Panc1 (cell line): Measurements from ENCODE around the gene EIF4G3. TPM values are rescaled to one million over a fixed set of nuclear protein-coding genes. Genes with fewer than 3 reads are reported as not detected.

ENCODE experiments used
- ATAC-seq: fragments of 200-7000 bp; cut with Tn5 transposase; 2 replicates; pipeline ENCODE4 v1.9.1; 2020; ENCODE audit warnings: mild to moderate bottlenecking, moderate library complexity
- BruUV-seq: library from RNA; stranded (reverse); fragments of 400-500 nt; replicated peaks from 2 replicates; lab custom pipeline; 2021; lab: Mats Ljungman, UMichigan
- CTCF ChIA-PET: fragments of 300-600 bp; sonication (Branson Sonifier 250); formaldehyde crosslinking; loops from one replicate; lab custom pipeline; 2022; ENCODE audit warnings: antibody characterized with exemption; lab: Charles Lee
- POLR2A ChIA-PET: fragments of 300-600 bp; sonication (Branson Sonifier 250); formaldehyde crosslinking; loops from one replicate; lab custom pipeline; 2022; ENCODE audit warnings: antibody characterized with exemption; lab: Charles Lee
- DNase-seq: peaks from one replicate; pipeline ENCODE4 v3.0.0-alpha.2; 2010; ENCODE audit warnings: low read depth, low spot score
- H3K27ac ChIP-seq: 2 replicates; pipeline ENCODE4 v1.5.1; 2011; ENCODE audit warnings: mild to moderate bottlenecking, low read length, inconsistent platforms
- H3K27me3 ChIP-seq: fragments of 200-500 bp; sonication (Bioruptor generic); 2 replicates; pipeline ENCODE4 v1.6.0; 2014; ENCODE audit warnings: low read length, inconsistent platforms; ENCODE audit not compliant: control insufficient read depth, insufficient read depth
- H3K36me3 ChIP-seq: fragments of 200-500 bp; sonication (Bioruptor generic); 2 replicates; pipeline ENCODE4 v1.5.1; 2014; ENCODE audit warnings: inconsistent platforms, mild to moderate bottlenecking, low read length, moderate library complexity; ENCODE audit not compliant: control insufficient read depth, insufficient read depth
- H3K4me1 ChIP-seq: 2 replicates; pipeline ENCODE4 v1.5.1; 2011; ENCODE audit warnings: inconsistent platforms, mild to moderate bottlenecking, low read length, moderate library complexity; ENCODE audit not compliant: control insufficient read depth, insufficient read depth
- H3K4me3 ChIP-seq, 2 experiments: 2 replicates each; pipeline ENCODE4 v1.5.1; 2011 to 2012; ENCODE audit warnings: low read depth in 2 of 2, low read length in 2 of 2, mild to moderate bottlenecking in 2 of 2, inconsistent platforms in 1 of 2, moderate library complexity in 1 of 2
- H3K9me3 ChIP-seq: fragments of 200-500 bp; sonication (Bioruptor generic); 2 replicates; pipeline ENCODE4 v1.5.1; 2014; ENCODE audit warnings: low read depth, mild to moderate bottlenecking, inconsistent platforms, low read length, moderate library complexity; ENCODE audit not compliant: control insufficient read depth, insufficient read depth
- CTCF ChIP-seq: fragments of 450-650 bp; IDR thresholded peaks from 2 replicates; pipeline ENCODE4 v1.5.1; 2017; ENCODE audit warnings: mild to moderate bottlenecking
- POLR2AphosphoS5 ChIP-seq: IDR thresholded peaks from 2 replicates; pipeline ENCODE4 v1.6.1; 2012; ENCODE audit warnings: mild to moderate bottlenecking, low read depth, low read length, moderate library complexity
- SIN3A ChIP-seq: IDR thresholded peaks from 2 replicates; pipeline ENCODE4 v1.6.1; 2012; ENCODE audit warnings: low read depth, mild to moderate bottlenecking, low read length, moderate library complexity, borderline replicate concordance; ENCODE audit not compliant: insufficient read depth
- TCF7L2 ChIP-seq: IDR thresholded peaks from 2 replicates; pipeline ENCODE4 v1.6.1; 2011; ENCODE audit warnings: mild to moderate bottlenecking, low read depth, low read length, inconsistent platforms
- in situ Hi-C: cut with HindIII; loops from 2 replicates; pipeline ENCODE4 v1.10.0; 2016; ENCODE audit warnings: low sequenced_read_pairs, low pct_unique_long_range_greater_than_20kb
- intact Hi-C: fragments of 100-400 bp; cut with micrococcal nuclease; formaldehyde crosslinking; loops from one replicate; pipeline ENCODE4 v1.10.0; 2022; ENCODE audit not compliant: unreplicated experiment
- total RNA-seq: library from RNA; stranded (reverse); gene quantifications from one replicate; pipeline ENCODE4 v1.2.1, GENCODE V29; 2021; ENCODE audit not compliant: unreplicated experiment
- TF ChIP-seq, protein P1 (sequence below), 2 experiments: IDR thresholded peaks; 2 replicates each; pipeline ENCODE4 v1.6.1; 2011 to 2012; ENCODE audit warnings: low read depth in 2 of 2, control low read depth in 1 of 2, low read length in 1 of 2, mild to moderate bottlenecking in 1 of 2, moderate library complexity in 1 of 2; ENCODE audit not compliant: insufficient read depth in 1 of 2

The EIF4G3 gene
- total RNA-seq, 1 experiment from 2014 or later: 78.6 TPM

GRCh38 chr1:20830378-20830777, 346.3 kb downstream of the EIF4G3 start:
- TF ChIP-seq CTCF (no peak), SIN3A (no peak), POLR2AphosphoS5 (no peak), TCF7L2 (no peak)
- TF ChIP-seq, protein P1, sequence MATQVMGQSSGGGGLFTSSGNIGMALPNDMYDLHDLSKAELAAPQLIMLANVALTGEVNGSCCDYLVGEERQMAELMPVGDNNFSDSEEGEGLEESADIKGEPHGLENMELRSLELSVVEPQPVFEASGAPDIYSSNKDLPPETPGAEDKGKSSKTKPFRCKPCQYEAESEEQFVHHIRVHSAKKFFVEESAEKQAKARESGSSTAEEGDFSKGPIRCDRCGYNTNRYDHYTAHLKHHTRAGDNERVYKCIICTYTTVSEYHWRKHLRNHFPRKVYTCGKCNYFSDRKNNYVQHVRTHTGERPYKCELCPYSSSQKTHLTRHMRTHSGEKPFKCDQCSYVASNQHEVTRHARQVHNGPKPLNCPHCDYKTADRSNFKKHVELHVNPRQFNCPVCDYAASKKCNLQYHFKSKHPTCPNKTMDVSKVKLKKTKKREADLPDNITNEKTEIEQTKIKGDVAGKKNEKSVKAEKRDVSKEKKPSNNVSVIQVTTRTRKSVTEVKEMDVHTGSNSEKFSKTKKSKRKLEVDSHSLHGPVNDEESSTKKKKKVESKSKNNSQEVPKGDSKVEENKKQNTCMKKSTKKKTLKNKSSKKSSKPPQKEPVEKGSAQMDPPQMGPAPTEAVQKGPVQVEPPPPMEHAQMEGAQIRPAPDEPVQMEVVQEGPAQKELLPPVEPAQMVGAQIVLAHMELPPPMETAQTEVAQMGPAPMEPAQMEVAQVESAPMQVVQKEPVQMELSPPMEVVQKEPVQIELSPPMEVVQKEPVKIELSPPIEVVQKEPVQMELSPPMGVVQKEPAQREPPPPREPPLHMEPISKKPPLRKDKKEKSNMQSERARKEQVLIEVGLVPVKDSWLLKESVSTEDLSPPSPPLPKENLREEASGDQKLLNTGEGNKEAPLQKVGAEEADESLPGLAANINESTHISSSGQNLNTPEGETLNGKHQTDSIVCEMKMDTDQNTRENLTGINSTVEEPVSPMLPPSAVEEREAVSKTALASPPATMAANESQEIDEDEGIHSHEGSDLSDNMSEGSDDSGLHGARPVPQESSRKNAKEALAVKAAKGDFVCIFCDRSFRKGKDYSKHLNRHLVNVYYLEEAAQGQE (IDR thresholded peaks at IDR 0.05; ENCODE audit: insufficient read depth in 1 of 2, low read depth in 2 of 2, low read length in 1 of 2): no peak
- intact Hi-C loops: no loop called here
- no peaks in the 10 kb centered on the region for H3K4me1 ChIP-seq
- BruUV-seq: no TSS peak
- H3K36me3 ChIP-seq: peaks cover 6% of the 10 kb centered on the region
- POLR2A ChIA-PET: interaction anchor here (0.6 kb wide), 1 partner anchor 207 kb away, joined by 8 read pairs; no protein-coding TSS in a partner anchor
- CTCF ChIA-PET: no interaction called here
- no peaks in the 10 kb centered on the region for H3K27me3 ChIP-seq
- no peak overlapping the region for H3K27ac ChIP-seq
- no peak for DNase-seq
- H3K4me3 ChIP-seq: no peak overlapping the region
- no peak for ATAC-seq
- in situ Hi-C loops: no loop called here
- H3K9me3 ChIP-seq: no peaks in the 10 kb centered on the region

DNA sequence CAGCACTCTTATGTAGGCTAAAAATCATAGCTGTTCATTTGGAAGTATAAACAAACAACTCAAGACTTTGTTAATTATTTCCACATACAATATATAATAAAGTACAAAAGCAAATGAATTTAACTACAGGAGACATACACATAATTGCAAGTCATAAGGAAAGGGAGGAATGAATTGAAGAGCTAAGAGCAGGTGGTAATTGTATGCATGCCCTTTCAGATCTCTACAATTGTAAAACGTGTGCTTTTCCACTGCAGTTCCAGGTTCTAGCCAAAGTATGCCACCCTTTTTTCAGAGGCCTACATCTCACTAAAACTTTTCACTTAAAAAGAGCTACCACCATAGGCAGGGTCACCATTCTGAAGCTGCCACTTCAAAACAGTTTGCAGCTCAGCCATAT, 346.8 kb downstream of the EIF4G3 start:
- no peak overlapping the region for H3K27ac ChIP-seq
- no peaks in the 10 kb centered on the region for H3K4me1 ChIP-seq
- POLR2A ChIA-PET: interaction anchor here (0.7 kb wide), 1 partner anchor 42 kb away, joined by 4 read pairs; no protein-coding TSS in a partner anchor
- no TSS peak for BruUV-seq
- CTCF ChIA-PET: no interaction called here
- intact Hi-C loops: no loop called here
- no peak overlapping the region for H3K4me3 ChIP-seq
- ATAC-seq (no peak), DNase-seq (no peak)
- no peaks in the 10 kb centered on the region for H3K27me3 ChIP-seq
- in situ Hi-C loops: no loop called here
- TF ChIP-seq TCF7L2: no peak
- TF ChIP-seq SIN3A: no peak
- no peak for TF ChIP-seq POLR2AphosphoS5
- TF ChIP-seq, protein P1 (IDR thresholded peaks at IDR 0.05; ENCODE audit: insufficient read depth in 1 of 2, low read depth in 2 of 2, low read length in 1 of 2): no peak
- TF ChIP-seq CTCF: no peak
- H3K9me3 ChIP-seq: no peaks in the 10 kb centered on the region
- H3K36me3 ChIP-seq: peaks cover 6% of the 10 kb centered on the region
